DOHH2 (cell line): ENCODE data around the gene IGFBP2.

Experiments
- H3F3A ChIP-seq: fragments of 200-600 bp; sonication (generic), shearing (Covaris generic); 2 replicates; pipeline ENCODE4 v1.6.0; 2016; ENCODE audit warnings: antibody characterized with exemption, mild to moderate bottlenecking; ENCODE audit not compliant: control insufficient read depth, insufficient read depth
- H3K27ac ChIP-seq: fragments of 200-600 bp; sonication (generic); 2 replicates; pipeline ENCODE4 v1.5.1; 2014; ENCODE audit warnings: low read depth, mild to moderate bottlenecking, low read length, moderate library complexity
- H3K27me3 ChIP-seq: fragments of 200-600 bp; sonication (generic); 2 replicates; pipeline ENCODE4 v1.6.1; 2014; ENCODE audit warnings: mild to moderate bottlenecking, low read length, mixed read lengths; ENCODE audit not compliant: control insufficient read depth
- H3K36me3 ChIP-seq: fragments of 200-600 bp; sonication (generic); 2 replicates; pipeline ENCODE4 v1.6.1; 2014; ENCODE audit warnings: mild to moderate bottlenecking, low read length, moderate library complexity, mixed read lengths; ENCODE audit not compliant: control insufficient read depth
- H3K4me1 ChIP-seq: fragments of 200-600 bp; sonication (generic); 2 replicates; pipeline ENCODE4 v1.6.1; 2014; ENCODE audit warnings: mild to moderate bottlenecking, low read length, mixed read lengths; ENCODE audit not compliant: control insufficient read depth
- H3K4me2 ChIP-seq: fragments of 200-600 bp; sonication (generic); 2 replicates; pipeline ENCODE4 v1.6.0; 2014; ENCODE audit warnings: mild to moderate bottlenecking, low read length, moderate library complexity
- H3K4me3 ChIP-seq: fragments of 200-600 bp; sonication (generic); 2 replicates; pipeline ENCODE4 v1.5.1; 2014; ENCODE audit warnings: mild to moderate bottlenecking, low read length, mixed read lengths
- H3K79me2 ChIP-seq: fragments of 200-600 bp; sonication (generic); 2 replicates; pipeline ENCODE4 v1.6.1; 2014; ENCODE audit warnings: mild to moderate bottlenecking, low read length, mixed read lengths; ENCODE audit not compliant: control insufficient read depth
- H3K9me2 ChIP-seq: fragments of 200-600 bp; sonication (generic); replicated peaks from 2 replicates; pipeline ENCODE4 v1.6.1; 2014; ENCODE audit warnings: mild to moderate bottlenecking, low read length, mixed read lengths; ENCODE audit not compliant: control insufficient read depth
- H3K9me3 ChIP-seq: fragments of 200-600 bp; sonication (generic); 2 replicates; pipeline ENCODE4 v1.6.1; 2014; ENCODE audit warnings: antibody characterized with exemption, low read length, mixed read lengths; ENCODE audit not compliant: control insufficient read depth, insufficient read depth
- H4K20me1 ChIP-seq: fragments of 200-600 bp; sonication (generic); 2 replicates; pipeline ENCODE4 v1.6.0; 2014; ENCODE audit warnings: low read depth, mild to moderate bottlenecking, antibody characterized with exemption, low read length, moderate library complexity; ENCODE audit not compliant: control insufficient read depth, insufficient read depth
- EZH2phosphoT487 ChIP-seq: fragments of 200-600 bp; sonication (generic); IDR thresholded peaks from 2 replicates; pipeline ENCODE4 v1.6.1; 2017; ENCODE audit warnings: borderline replicate concordance, mild to moderate bottlenecking, antibody characterized with exemption, low read length, moderate library complexity, mixed read lengths
- TF ChIP-seq, protein P1 (sequence below): fragments of 200-600 bp; sonication (generic); IDR thresholded peaks from one replicate; pipeline ENCODE4 v1.5.1; 2014; ENCODE audit warnings: antibody characterized with exemption, mild to moderate bottlenecking, low read depth, low read length; ENCODE audit not compliant: poor library complexity, severe bottlenecking

The IGFBP2 gene

GRCh38 chr2:216626168-216626874 is 6.9 kb upstream of the IGFBP2 start:
- Histone ChIP-seq H3K4me2 (no peak overlapping the region), H3F3A (no peaks in the 10 kb centered on the region), H3K36me3 (no peaks in the 10 kb centered on the region), H3K79me2 (no peaks in the 10 kb centered on the region), H3K9me2 (no peaks in the 10 kb centered on the region), H3K27ac (no peak overlapping the region), H3K9me3 (no peaks in the 10 kb centered on the region), H4K20me1 (no peaks in the 10 kb centered on the region), H3K4me3 (no peak overlapping the region), H3K27me3 (peaks cover 9% of the 10 kb centered on the region), H3K4me1 (peaks cover 33% of the 10 kb centered on the region)
- TF ChIP-seq, protein P1, sequence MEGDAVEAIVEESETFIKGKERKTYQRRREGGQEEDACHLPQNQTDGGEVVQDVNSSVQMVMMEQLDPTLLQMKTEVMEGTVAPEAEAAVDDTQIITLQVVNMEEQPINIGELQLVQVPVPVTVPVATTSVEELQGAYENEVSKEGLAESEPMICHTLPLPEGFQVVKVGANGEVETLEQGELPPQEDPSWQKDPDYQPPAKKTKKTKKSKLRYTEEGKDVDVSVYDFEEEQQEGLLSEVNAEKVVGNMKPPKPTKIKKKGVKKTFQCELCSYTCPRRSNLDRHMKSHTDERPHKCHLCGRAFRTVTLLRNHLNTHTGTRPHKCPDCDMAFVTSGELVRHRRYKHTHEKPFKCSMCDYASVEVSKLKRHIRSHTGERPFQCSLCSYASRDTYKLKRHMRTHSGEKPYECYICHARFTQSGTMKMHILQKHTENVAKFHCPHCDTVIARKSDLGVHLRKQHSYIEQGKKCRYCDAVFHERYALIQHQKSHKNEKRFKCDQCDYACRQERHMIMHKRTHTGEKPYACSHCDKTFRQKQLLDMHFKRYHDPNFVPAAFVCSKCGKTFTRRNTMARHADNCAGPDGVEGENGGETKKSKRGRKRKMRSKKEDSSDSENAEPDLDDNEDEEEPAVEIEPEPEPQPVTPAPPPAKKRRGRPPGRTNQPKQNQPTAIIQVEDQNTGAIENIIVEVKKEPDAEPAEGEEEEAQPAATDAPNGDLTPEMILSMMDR = no peak
- no peak for TF ChIP-seq EZH2phosphoT487

GRCh38 chr2:216626875-216627245 is 6.4 kb upstream of the IGFBP2 start:
- Histone ChIP-seq H3F3A (no peaks in the 10 kb centered on the region), H3K4me3 (no peak overlapping the region), H3K9me2 (no peaks in the 10 kb centered on the region), H3K27me3 (peaks cover 9% of the 10 kb centered on the region), H4K20me1 (no peaks in the 10 kb centered on the region), H3K4me1 (peaks cover 27% of the 10 kb centered on the region), H3K36me3 (no peaks in the 10 kb centered on the region), H3K4me2 (no peak overlapping the region), H3K9me3 (no peaks in the 10 kb centered on the region), H3K79me2 (no peaks in the 10 kb centered on the region), H3K27ac (no peak overlapping the region)
- TF ChIP-seq, protein P1 = no peak
- TF ChIP-seq EZH2phosphoT487 = no peak

GRCh38 chr2:216629784-216630183 is 3.4 kb upstream of the IGFBP2 start:
- no peak for TF ChIP-seq EZH2phosphoT487
- TF ChIP-seq, protein P1 = no peak
- H3K9me2 ChIP-seq = no peaks in the 10 kb centered on the region
- no peaks in the 10 kb centered on the region for H3K36me3 ChIP-seq
- H3K27me3 ChIP-seq = peaks cover 30% of the 10 kb centered on the region
- no peak overlapping the region for H3K4me3 ChIP-seq
- no peaks in the 10 kb centered on the region for H3F3A ChIP-seq
- peaks cover 5% of the 10 kb centered on the region; the same call in 1 of the 2 replicates for H3K4me1 ChIP-seq
- H3K27ac ChIP-seq = no peak overlapping the region
- H4K20me1 ChIP-seq = no peaks in the 10 kb centered on the region
- no peak overlapping the region for H3K4me2 ChIP-seq
- no peaks in the 10 kb centered on the region for H3K9me3 ChIP-seq
- H3K79me2 ChIP-seq = no peaks in the 10 kb centered on the region
